Effector memory CD8-positive, alpha-beta T cell (primary cell): Measurements from ENCODE around the gene CIART.

Source experiments
- ATAC-seq: fragments of 150-1000 bp; cut with Tn5 transposase; replicated peaks from 2 replicates; pipeline ENCODE4 v1.10.0; 2021; ENCODE audit warnings: mild to moderate bottlenecking, moderate library complexity
- DNase-seq, 3 experiments: peaks; one replicate each; pipeline ENCODE4 v3.0.0; 2021
- H3K27ac Mint-ChIP-seq, 2 donors: one replicate each; pipeline ENCODE4 v1.8.0; 2022; ENCODE audit warnings: mild to moderate bottlenecking in 2 of 2, mixed read lengths in 2 of 2, moderate library complexity in 2 of 2
- H3K27me3 Mint-ChIP-seq, 2 donors: one replicate each; pipeline ENCODE4 v1.8.0; 2022; ENCODE audit warnings: mixed read lengths in 2 of 2
- H3K36me3 Mint-ChIP-seq: one replicate; pipeline ENCODE4 v1.8.0; 2022; ENCODE audit warnings: mild to moderate bottlenecking, moderate library complexity, mixed read lengths; ENCODE audit not compliant: insufficient read depth
- H3K4me1 Mint-ChIP-seq, 2 donors: one replicate each; pipeline ENCODE4 v1.8.0; 2022; ENCODE audit warnings: low read depth in 2 of 2, mixed read lengths in 2 of 2
- H3K4me3 Mint-ChIP-seq, 2 donors: one replicate each; pipeline ENCODE4 v1.8.0; 2022; ENCODE audit warnings: mild to moderate bottlenecking in 2 of 2, mixed read lengths in 2 of 2, moderate library complexity in 2 of 2
- H3K9me3 Mint-ChIP-seq, 2 donors: one replicate each; pipeline ENCODE4 v1.8.0; 2022; ENCODE audit warnings: mixed read lengths in 2 of 2

Gene CIART

DNA sequence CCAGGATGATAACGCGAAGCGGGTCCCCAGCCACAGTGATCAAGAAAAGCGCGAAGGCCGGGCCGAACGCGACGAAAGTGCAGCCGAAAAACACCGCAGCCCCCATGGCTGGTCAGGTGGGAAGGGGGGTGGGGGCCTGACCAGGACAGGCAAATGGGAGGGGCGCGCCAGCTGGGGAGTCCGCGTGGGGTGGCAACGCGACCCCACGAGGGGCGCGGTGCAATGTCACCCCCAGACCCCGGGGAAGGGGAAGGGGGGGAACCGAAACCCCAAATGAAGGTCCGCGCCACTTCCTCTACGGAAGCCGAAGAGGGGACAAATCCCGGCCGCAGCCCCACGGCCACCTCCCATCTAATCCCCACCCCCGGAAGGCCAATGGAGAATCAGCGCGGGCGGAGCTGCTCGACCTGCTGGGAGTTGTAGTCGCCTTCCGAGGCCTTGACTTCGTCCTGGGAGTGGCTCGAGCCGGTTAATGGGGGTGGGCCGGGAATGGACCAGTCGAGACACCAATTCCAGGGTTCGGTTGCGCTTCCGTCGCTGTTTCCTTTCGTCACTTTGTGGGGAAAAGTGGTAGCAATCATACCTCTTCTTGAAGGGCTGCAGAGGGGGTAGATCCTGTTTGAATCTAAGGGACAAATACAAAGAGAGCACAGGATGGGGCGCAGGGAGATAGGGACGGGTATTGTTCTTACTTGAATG lies 13.5 kb upstream of the CIART start, which contains the start of gene APH1A:
APH1A (minus strand) TSS at position 312 of the 699 bp plus-strand sequence; CDS start at position 106, 206 bp downstream.
- Mint-ChIP-seq H3K4me3 (peak within 1 kb of the TSS; percentile 97 to 98), H3K9me3 (no peaks in the 10 kb centered on the region), H3K4me1 (peaks cover 27% of the 10 kb centered on the region in 2 donors), H3K27ac (peak within 1 kb of the TSS; percentile 98 to 99), H3K36me3 (peaks cover 29% of the 10 kb centered on the region), H3K27me3 (no peaks in the 10 kb centered on the region)
- DNase-seq (peak; percentile 84 to 87 (median 85)), ATAC-seq (peak; percentile 93)

DNA sequence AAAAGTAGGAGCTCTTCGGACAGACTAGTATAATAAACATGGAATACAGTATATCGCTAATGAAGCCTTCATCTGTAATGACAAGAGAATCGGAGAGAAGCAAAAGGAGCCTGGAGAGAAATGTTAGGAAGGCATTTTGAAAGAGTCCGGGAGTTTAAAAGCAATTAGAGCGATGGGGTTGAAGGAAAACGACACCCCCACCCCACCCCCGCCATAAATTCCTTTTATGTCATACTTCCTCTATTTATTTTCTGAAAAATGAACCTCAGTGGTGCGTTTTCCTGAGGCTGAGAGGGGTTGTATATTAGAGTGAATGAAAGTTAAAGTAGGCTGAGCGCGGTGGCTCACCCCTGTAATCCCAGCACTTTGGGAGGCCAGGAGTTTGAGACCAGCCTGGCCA lies 12.9 kb upstream of the CIART start:
- Mint-ChIP-seq H3K4me1 (peaks cover 27% of the 10 kb centered on the region in 2 donors), H3K27me3 (no peaks in the 10 kb centered on the region), H3K4me3 (peak overlapping the region; percentile 97 to 98), H3K9me3 (no peaks in the 10 kb centered on the region), H3K27ac (peak overlapping the region; percentile 98 to 99), H3K36me3 (peaks cover 29% of the 10 kb centered on the region)
- ATAC-seq, result no peak
- no peak for DNase-seq

DNA sequence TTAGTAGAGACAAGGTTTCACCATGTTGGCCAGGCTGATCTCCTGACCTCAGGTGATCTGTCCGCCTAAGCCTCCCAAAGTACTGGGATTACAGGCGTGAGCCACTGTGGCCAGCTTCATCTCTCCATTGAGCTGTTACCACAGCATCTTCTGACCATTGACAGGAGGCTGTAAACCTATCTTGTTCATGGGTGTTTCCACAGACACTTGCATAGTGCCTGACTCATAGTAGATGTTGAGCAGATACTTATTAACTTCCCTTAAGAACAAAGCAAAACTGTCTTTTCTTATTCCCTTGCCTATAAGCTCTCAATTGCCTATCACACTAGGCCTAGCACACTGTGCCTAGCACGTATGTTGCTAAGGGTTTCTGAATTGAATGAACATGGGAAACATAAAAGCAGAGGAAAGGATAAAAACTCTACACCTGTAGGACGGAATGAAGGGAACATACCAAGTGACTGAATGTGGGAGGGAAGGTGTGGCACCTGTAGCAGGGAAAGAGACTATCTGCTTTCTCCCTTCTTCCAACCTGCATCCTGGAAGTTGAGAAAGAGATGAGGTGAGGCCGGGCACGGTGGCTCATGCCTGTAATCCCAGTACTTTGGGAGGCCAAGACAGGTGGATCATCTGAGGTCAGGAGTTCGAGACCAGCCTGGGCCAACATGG lies 10.9 kb upstream of the CIART start:
- ATAC-seq (no peak), DNase-seq (no peak)
- H3K27ac Mint-ChIP-seq, result no peak overlapping the region
- no peaks in the 10 kb centered on the region for H3K9me3 Mint-ChIP-seq
- H3K27me3 Mint-ChIP-seq, result no peaks in the 10 kb centered on the region
- H3K4me1 Mint-ChIP-seq, result peaks cover 27% of the 10 kb centered on the region in 2 donors
- H3K4me3 Mint-ChIP-seq, result no peak overlapping the region
- H3K36me3 Mint-ChIP-seq, result peaks cover 22% of the 10 kb centered on the region

DNA sequence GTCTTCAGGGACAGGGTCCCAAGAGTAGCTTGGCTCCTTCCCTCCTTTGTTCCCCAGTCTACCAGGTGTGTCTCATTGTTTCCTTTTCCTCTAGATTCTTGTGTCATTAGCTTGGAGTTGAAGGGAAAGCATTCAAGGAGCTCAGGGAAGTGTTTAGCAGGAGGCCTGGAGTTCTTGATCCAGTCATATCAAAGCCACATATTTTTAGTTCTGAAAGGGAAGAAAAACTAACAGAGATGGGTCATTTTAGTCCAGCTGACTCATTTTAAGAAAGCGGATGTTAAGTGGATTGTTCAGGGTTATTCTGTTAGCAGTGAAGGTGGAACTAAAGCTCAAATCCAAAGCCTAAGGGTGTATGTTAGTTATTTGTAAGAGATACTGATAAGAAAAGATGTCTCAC lies 9.0 kb upstream of the CIART start:
- Mint-ChIP-seq H3K4me1 (peaks cover 9 to 12% of the 10 kb centered on the region in 2 donors), H3K4me3 (no peak overlapping the region), H3K36me3 (peaks cover 13% of the 10 kb centered on the region), H3K27ac (no peak overlapping the region), H3K27me3 (no peaks in the 10 kb centered on the region), H3K9me3 (no peaks in the 10 kb centered on the region)
- no peak for ATAC-seq
- DNase-seq, result no peak

DNA sequence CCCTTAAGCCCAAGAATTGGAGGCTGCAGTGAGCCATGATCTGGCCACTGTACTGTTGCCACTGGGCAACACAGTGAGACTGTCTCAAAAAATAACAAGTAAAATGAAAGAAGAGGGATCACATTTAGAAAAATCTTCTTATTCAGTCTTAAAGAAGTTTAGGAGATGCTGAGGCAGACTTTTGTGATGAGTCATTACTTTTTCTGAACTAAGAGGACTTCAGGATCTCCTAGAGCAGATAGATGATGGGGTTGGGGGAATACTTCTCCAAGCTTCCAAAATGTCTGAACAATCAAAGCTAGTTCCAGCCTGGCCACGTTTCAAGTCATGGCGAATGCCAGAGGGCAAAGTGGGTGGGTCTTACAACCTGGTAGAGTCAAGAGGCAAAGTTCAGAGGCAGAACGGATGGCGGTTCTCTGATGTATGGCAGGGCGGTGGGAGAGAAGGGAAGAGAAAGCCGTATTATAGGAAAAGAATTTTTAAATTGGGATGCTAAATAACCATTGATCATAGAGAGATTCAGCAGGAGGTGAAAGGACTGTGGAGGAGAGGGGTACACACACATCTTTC lies 2.1 kb upstream of the CIART start:
- Mint-ChIP-seq H3K4me1 (peaks cover 17 to 24% of the 10 kb centered on the region in 2 donors), H3K4me3 (peak overlapping the region; percentile 48 to 74), H3K36me3 (peaks cover 12% of the 10 kb centered on the region), H3K27ac (peak overlapping the region; percentile 81 to 94), H3K9me3 (no peaks in the 10 kb centered on the region), H3K27me3 (no peaks in the 10 kb centered on the region)
- DNase-seq, result no peak
- ATAC-seq, result no peak

DNA sequence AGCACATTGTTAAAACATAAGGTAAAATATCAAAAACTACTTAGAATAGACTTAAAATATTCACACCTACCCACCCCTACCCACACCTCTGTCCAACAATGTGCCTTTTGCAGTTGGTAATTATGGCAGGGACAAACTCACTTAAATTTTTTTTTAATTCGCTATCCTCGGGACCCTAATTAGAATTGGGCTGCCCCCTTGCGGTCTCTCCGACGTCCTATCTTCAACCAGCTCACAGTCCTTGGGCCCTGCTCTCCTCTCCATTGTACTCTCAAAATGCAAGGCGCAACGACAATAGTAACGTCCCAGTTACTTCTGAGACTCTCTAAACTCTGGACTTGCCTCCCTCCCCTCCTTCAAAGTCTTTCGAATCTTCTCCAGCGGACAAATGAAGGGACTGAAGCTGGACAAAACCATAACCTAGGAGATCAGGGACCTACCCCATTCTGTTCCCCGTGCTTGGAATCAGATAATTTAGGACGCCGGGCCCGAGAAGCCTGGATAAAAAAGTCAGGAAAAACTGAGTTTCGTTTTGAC lies 1.1 kb upstream of the CIART start:
- no peaks in the 10 kb centered on the region for H3K27me3 Mint-ChIP-seq
- H3K9me3 Mint-ChIP-seq, result no peaks in the 10 kb centered on the region
- H3K27ac Mint-ChIP-seq, result peak overlapping the region; percentile 91 to 94
- ATAC-seq (peak; percentile 31), DNase-seq (peak; percentile 37 to 44 (median 41))
- H3K36me3 Mint-ChIP-seq, result peaks cover 11% of the 10 kb centered on the region
- peak overlapping the region; percentile 74 to 85 for H3K4me3 Mint-ChIP-seq
- peaks cover 17 to 24% of the 10 kb centered on the region in 2 donors for H3K4me1 Mint-ChIP-seq

DNA sequence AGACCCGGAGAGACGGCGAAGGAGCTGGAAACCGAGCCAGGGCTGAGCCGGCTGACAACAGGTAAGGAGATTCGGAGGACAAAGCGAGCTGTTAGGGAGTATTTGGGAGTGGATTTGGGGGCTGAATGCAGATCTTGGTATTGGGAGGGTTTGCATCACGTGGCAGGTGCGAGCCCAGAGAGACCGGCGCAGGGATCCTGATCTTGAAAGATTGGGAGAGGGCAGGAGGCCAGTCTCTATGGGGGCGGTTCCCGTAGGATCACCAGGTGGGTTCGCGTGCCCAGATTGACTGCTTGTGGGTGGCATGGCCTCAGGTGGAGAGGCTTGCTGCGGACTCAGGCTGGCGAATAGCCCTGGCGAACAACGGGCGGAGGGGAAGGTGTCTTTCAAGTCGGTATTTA lies 204 bp downstream of the CIART start:
- Mint-ChIP-seq H3K4me1 (peaks cover 17 to 24% of the 10 kb centered on the region in 2 donors), H3K27ac (peak overlapping the region; percentile 91 to 94), H3K36me3 (peaks cover 11% of the 10 kb centered on the region)

DNA sequence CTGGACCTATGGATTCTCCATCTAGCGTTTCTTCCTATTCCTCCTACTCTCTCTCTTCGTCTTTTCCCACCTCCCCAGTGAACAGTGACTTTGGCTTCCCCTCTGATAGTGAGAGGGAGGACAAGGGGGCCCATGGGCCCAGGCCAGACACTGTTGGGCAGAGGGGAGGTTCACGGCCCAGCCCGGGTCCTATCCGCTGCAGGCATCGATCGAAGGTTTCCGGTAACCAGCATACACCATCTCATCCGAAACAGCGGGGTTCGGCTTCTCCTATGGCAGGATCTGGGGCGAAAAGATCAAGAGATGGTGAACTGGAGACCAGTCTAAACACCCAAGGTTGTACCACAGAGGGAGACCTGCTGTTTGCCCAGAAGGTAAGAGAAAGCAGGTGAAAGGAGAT lies 906 bp downstream of the CIART start:
- no peak overlapping the region for H3K4me3 Mint-ChIP-seq
- H3K4me1 Mint-ChIP-seq, result peaks cover 17 to 24% of the 10 kb centered on the region in 2 donors
- H3K9me3 Mint-ChIP-seq, result no peaks in the 10 kb centered on the region
- H3K27me3 Mint-ChIP-seq, result no peaks in the 10 kb centered on the region
- peaks cover 11% of the 10 kb centered on the region for H3K36me3 Mint-ChIP-seq
- ATAC-seq (no peak), DNase-seq (no peak)
- H3K27ac Mint-ChIP-seq, result peak overlapping the region in 1 of 2 donors; percentile 18

More for the DNA sequence above, 204 bp downstream of the CIART start:
- DNase-seq (no peak), ATAC-seq (no peak)
- Mint-ChIP-seq H3K9me3 (no peaks in the 10 kb centered on the region), H3K4me3 (peak overlapping the region; percentile 74 to 85), H3K27me3 (no peaks in the 10 kb centered on the region)

DNA sequence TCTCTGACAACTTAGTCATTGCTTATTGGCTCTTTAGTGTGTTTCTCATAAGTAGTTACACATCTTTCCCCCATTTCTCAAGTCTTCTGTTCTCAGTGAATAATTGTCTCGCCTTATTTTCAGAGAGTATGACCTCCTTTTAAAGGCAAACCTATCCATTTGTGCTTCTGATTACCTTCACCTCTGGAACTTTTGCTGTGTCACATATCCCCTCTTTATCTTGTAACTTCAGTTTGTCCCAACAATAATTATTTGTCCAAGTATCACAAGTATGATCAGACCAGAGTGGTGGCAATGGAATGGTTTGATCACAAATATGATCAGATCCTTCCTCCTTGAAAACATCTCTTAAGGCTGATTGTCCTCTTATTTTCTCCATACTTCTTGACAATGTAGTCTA lies 6.0 kb downstream of the CIART start:
- ATAC-seq, result no peak
- H3K9me3 Mint-ChIP-seq, result no peaks in the 10 kb centered on the region
- H3K4me3 Mint-ChIP-seq, result no peak overlapping the region
- no peak overlapping the region for H3K27ac Mint-ChIP-seq
- H3K4me1 Mint-ChIP-seq, result peaks cover 5 to 6% of the 10 kb centered on the region in 2 donors
- H3K27me3 Mint-ChIP-seq, result no peaks in the 10 kb centered on the region
- peaks cover 6% of the 10 kb centered on the region for H3K36me3 Mint-ChIP-seq
- DNase-seq, result no peak

DNA sequence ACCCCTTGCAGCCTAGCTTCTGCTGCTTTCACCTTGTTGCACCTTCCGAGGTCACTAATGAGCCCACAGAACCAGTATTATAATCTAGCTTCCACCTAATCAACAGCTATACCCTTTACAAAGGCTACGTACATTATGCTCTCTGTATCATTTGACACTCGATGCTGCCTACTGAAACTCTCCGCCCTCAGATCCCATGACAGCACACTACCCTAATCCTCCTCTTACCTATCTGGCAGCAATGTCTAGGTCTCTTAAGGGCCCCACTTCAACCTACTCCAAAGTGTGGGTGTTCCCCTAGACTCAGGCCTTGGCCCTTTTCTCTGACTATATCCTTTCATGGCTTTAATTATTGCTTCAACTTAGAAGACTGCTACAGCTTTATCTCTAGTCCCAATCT lies 6.5 kb downstream of the CIART start:
- ATAC-seq (no peak), DNase-seq (no peak)
- no peaks in the 10 kb centered on the region for H3K9me3 Mint-ChIP-seq
- peaks cover 9% of the 10 kb centered on the region in 2 donors for H3K4me1 Mint-ChIP-seq
- H3K4me3 Mint-ChIP-seq, result no peak overlapping the region
- H3K36me3 Mint-ChIP-seq, result peaks cover 10% of the 10 kb centered on the region
- H3K27me3 Mint-ChIP-seq, result no peaks in the 10 kb centered on the region
- no peak overlapping the region for H3K27ac Mint-ChIP-seq

DNA sequence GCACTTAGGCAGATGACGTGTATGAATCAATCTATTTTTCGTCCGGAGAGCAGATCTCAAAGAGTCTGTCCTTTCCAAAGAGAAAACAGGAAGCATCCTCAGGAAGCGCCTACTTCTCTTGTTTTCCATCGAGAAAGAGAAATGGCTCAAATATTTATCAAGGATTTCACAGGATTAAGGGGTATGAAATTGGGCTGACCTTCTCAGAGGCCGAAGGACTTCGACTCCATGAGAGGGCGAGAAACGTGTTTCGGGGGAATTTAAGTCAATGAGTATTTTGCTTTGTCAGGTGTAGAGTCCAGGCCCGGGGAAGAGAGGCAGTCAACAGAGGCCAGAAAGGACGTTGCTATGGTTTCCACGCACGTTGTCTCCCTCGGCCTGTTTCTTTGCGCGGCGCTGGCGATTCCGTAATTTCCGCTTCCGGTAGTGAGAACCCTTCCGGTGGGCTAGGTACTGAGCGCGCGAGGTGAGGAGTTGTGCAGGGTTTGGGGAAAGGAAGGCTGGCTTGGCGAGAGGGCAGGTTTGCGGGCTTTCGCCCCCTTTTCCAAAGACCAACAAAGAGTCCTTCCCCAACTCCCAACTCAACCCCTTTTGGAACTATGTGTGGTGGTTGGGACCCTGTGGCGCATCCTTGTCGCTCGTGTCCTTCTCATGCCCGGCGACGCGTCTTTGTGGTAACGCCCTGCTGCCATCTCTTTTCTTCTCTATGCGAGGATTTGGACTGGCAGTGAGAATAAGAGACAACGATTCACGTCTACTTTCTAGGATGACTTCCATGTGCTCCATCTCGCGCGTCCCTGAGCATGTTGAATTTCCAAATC lies 11.3 kb downstream of the CIART start, which contains the start of gene MRPS21:
MRPS21 (plus strand) TSS at position 429 of the 821 bp plus-strand sequence. CDS start 506 bp downstream, outside the sequence.
- Mint-ChIP-seq H3K27me3 (no peaks in the 10 kb centered on the region), H3K9me3 (no peaks in the 10 kb centered on the region), H3K4me3 (peak within 1 kb of the TSS; percentile 89 to 91), H3K36me3 (peaks cover 32% of the 10 kb centered on the region), H3K27ac (peak within 1 kb of the TSS; percentile 96 to 99), H3K4me1 (peaks cover 16 to 29% of the 10 kb centered on the region in 2 donors)
- ATAC-seq, result peak; percentile 99
- DNase-seq, result peak; percentile 83 to 84 (median 83)

DNA sequence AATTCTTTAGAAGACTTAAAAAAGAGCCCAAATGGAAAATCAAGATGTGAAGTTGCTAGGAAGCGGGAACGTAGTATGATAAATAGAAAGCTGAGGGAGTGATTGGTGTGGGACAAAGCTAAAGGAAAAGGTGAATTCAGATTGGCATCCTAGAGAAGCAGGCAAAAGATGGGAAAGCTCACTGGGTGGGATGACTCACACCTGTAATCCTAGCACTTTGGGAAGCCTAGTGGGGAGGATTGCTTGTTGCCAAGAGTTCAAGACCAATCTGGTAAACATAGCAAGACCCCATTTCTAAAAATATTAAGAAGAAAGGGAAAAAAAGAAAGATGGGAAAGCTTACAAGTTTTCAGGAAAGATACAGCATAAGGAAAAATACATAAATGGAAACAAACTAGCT lies 13.1 kb downstream of the CIART start:
- Mint-ChIP-seq H3K4me1 (peaks cover 16 to 29% of the 10 kb centered on the region in 2 donors), H3K27me3 (no peaks in the 10 kb centered on the region), H3K4me3 (no peak overlapping the region), H3K27ac (peak overlapping the region in 1 of 2 donors; percentile 96), H3K9me3 (no peaks in the 10 kb centered on the region), H3K36me3 (peaks cover 42% of the 10 kb centered on the region)
- ATAC-seq (no peak), DNase-seq (no peak)

DNA sequence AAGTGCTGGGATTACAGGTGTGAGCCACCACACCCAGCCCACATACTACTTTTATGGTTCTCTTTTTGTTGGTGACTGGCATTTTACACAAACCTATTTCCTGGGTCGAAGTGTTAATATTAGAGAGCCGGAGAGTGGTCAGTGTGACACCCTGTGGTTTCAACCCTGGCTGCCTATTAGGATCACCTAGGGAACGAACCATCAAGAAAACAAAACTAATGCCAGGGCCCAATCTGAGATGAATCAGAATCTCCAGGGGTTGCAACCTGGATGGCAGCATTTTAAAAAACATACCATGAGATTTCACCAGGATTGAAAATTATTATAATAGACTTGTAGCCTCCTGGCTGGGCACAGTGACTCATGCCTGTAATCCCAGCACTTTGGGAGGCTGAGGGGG lies 17.4 kb downstream of the CIART start:
- Mint-ChIP-seq H3K27ac (no peak overlapping the region), H3K36me3 (peaks cover 48% of the 10 kb centered on the region), H3K9me3 (no peaks in the 10 kb centered on the region), H3K27me3 (no peaks in the 10 kb centered on the region), H3K4me1 (peaks cover 8 to 20% of the 10 kb centered on the region in 2 donors), H3K4me3 (no peak overlapping the region)
- DNase-seq (no peak), ATAC-seq (no peak)
